HEK293T (cell line): ENCODE data around the gene MIA2.

ENCODE experiments used
- ARNT ChIP-seq: fragments of 450-650 bp; IDR thresholded peaks from 2 replicates; pipeline ENCODE4 v1.6.1; 2017; ENCODE audit warnings: mild to moderate bottlenecking
- BHLHE40 ChIP-seq: fragments of 450-650 bp; IDR thresholded peaks from 2 replicates; pipeline ENCODE4 v1.6.1; 2016; ENCODE audit warnings: mild to moderate bottlenecking, moderate library complexity, borderline replicate concordance
- FOXA1 ChIP-seq: fragments of 450-650 bp; IDR thresholded peaks from 2 replicates; pipeline ENCODE4 v1.6.1; 2016; ENCODE audit warnings: mild to moderate bottlenecking
- FOXK2 ChIP-seq: fragments of 450-650 bp; IDR thresholded peaks from 2 replicates; pipeline ENCODE4 v1.6.1; 2016; ENCODE audit warnings: mild to moderate bottlenecking
- FOXM1 ChIP-seq: fragments of 450-650 bp; IDR thresholded peaks from 2 replicates; pipeline ENCODE4 v1.6.1; 2017; ENCODE audit warnings: mild to moderate bottlenecking, borderline replicate concordance
- HDGF ChIP-seq: fragments of 450-650 bp; IDR thresholded peaks from 2 replicates; pipeline ENCODE4 v1.6.1; 2017; ENCODE audit warnings: antibody characterized with exemption, borderline replicate concordance
- L3MBTL2 ChIP-seq: fragments of 450-650 bp; conservative IDR thresholded peaks from 2 replicates; pipeline ENCODE4 v1.6.1; 2016; ENCODE audit warnings: mild to moderate bottlenecking
- LEF1 ChIP-seq: fragments of 450-650 bp; IDR thresholded peaks from 2 replicates; pipeline ENCODE4 v1.6.1; 2017; ENCODE audit warnings: mild to moderate bottlenecking, borderline replicate concordance
- NFRKB ChIP-seq: fragments of 450-650 bp; IDR thresholded peaks from 2 replicates; pipeline ENCODE4 v1.6.1; 2016; ENCODE audit warnings: mild to moderate bottlenecking, moderate library complexity
- SP1 ChIP-seq: fragments of 450-650 bp; IDR thresholded peaks from 2 replicates; pipeline ENCODE4 v1.6.1; 2017
- SUZ12 ChIP-seq: fragments of 450-650 bp; IDR thresholded peaks from 2 replicates; pipeline ENCODE4 v1.6.1; 2016; ENCODE audit warnings: mild to moderate bottlenecking
- TARDBP ChIP-seq: fragments of 450-650 bp; IDR thresholded peaks from 2 replicates; pipeline ENCODE4 v1.6.1; 2016
- ZNF384 ChIP-seq: fragments of 450-650 bp; IDR thresholded peaks from 2 replicates; pipeline ENCODE4 v1.6.1; 2016
- TF ChIP-seq, protein P1 (sequence below): fragments of 450-650 bp; IDR thresholded peaks from 2 replicates; pipeline ENCODE4 v1.6.1; 2016

- TF ChIP-seq TARDBP (no peak), L3MBTL2 (no peak), SUZ12 (no peak), NFRKB (no peak), SP1 (no peak), FOXK2 (no peak), FOXM1 (no peak), BHLHE40 (no peak), ARNT (no peak), ZNF384 (no peak), FOXA1 (no peak), HDGF (no peak), LEF1 (no peak)
- TF ChIP-seq, protein P1, sequence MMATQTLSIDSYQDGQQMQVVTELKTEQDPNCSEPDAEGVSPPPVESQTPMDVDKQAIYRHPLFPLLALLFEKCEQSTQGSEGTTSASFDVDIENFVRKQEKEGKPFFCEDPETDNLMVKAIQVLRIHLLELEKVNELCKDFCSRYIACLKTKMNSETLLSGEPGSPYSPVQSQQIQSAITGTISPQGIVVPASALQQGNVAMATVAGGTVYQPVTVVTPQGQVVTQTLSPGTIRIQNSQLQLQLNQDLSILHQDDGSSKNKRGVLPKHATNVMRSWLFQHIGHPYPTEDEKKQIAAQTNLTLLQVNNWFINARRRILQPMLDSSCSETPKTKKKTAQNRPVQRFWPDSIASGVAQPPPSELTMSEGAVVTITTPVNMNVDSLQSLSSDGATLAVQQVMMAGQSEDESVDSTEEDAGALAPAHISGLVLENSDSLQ, result no peak
Measured at GRCh38 chr14:39217214-39217879, 16.4 kb upstream of the MIA2 start.
